Ovary (tissue), 3 donors: ENCODE measurements around the gene APBB2.

Experiments
- POLR2A ChIP-seq: fragments of 450-650 bp; IDR thresholded peaks from one replicate; pipeline ENCODE4 v1.6.1; 2017; ENCODE audit warnings: antibody characterized with exemption, mild to moderate bottlenecking, moderate library complexity
- TF ChIP-seq, protein P1 (sequence below), 3 donors: fragments of 450-650 bp in 2 of 3; fragments of 200-600 bp in 1 of 3; IDR thresholded peaks; one replicate each; pipeline versions ENCODE4 v1.5.1 to v1.8.0; 2016 to 2022; ENCODE audit warnings: antibody characterized with exemption in 3 of 3, mild to moderate bottlenecking in 1 of 3
- donor health status: DM: no; HTN: no; CAD: no.

DNA sequence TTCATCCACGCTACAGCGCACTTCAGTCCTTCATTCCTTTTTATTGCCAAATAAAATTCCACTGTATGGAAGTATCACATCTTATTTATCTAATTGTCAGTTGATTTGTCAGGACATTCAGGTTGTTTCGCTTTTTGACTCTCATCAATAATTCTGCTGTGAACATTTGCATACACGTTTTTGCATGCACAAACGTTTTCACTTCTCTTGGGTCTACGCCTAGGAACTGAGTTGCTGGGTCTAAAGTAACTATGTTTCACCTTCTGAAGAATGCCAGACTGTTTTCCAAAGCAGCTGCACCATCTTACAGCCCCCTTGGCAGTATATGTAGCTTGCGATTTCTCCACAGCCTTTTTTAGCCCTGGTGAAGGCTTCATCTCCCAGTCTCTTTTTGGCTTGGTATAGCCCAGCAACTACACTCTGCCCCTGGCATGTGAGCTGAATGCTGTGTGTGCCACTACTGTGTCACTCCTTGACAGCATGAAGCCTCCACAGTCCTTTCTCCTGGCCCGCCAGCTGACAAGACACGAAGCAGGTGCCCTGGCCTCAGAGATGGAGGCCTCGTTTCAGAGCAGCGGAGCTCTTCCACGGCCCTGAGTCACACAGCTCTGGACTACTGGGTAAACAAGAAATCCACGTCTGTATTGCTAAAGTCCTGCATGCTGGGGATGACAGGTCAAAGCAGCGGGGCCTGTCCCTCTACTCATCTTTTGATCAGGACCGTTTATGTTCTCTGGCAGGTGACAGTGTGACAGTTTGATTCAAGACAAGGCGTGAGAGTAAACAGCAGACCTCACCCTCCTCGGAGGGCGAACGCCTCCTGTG lies 389.1 kb downstream of the APBB2 start:
- TF ChIP-seq, protein P1, sequence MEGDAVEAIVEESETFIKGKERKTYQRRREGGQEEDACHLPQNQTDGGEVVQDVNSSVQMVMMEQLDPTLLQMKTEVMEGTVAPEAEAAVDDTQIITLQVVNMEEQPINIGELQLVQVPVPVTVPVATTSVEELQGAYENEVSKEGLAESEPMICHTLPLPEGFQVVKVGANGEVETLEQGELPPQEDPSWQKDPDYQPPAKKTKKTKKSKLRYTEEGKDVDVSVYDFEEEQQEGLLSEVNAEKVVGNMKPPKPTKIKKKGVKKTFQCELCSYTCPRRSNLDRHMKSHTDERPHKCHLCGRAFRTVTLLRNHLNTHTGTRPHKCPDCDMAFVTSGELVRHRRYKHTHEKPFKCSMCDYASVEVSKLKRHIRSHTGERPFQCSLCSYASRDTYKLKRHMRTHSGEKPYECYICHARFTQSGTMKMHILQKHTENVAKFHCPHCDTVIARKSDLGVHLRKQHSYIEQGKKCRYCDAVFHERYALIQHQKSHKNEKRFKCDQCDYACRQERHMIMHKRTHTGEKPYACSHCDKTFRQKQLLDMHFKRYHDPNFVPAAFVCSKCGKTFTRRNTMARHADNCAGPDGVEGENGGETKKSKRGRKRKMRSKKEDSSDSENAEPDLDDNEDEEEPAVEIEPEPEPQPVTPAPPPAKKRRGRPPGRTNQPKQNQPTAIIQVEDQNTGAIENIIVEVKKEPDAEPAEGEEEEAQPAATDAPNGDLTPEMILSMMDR (IDR thresholded peaks at IDR 0.05), result no peak
- TF ChIP-seq POLR2A, result no peak
